PC-3 (cell line): Measurements from ENCODE around the gene ARHGEF4. TPM values are rescaled to one million over a fixed set of nuclear protein-coding genes. Genes with fewer than 3 reads are reported as not detected.

ENCODE experiments used
- ATAC-seq: fragments of 200-7000 bp; cut with Tn5 transposase; 2 replicates; pipeline ENCODE4 v1.9.1; 2020; ENCODE audit warnings: mild to moderate bottlenecking, moderate library complexity
- BruUV-seq: library from RNA; stranded (reverse); fragments of 400-500 nt; replicated peaks from 2 replicates; lab custom pipeline; 2021; lab: Mats Ljungman, UMichigan
- CTCF ChIA-PET: fragments of 300-600 bp; sonication (Branson Sonifier 250); formaldehyde crosslinking; loops from one replicate; lab custom pipeline; 2022; ENCODE audit warnings: antibody characterized with exemption; lab: Charles Lee
- POLR2A ChIA-PET: fragments of 300-600 bp; sonication (Branson Sonifier 250); formaldehyde crosslinking; loops from one replicate; lab custom pipeline; 2022; ENCODE audit warnings: antibody characterized with exemption; ENCODE audit not compliant: unreplicated experiment; lab: Charles Lee
- DNase-seq: peaks from one replicate; pipeline ENCODE4 v3.0.0-alpha.2; 2015
- H2AFZ ChIP-seq: fragments of 300-600 bp; sonication (generic); 2 replicates; pipeline ENCODE4 v1.6.0; 2016; ENCODE audit warnings: antibody characterized with exemption, low read length
- H3F3A ChIP-seq: fragments of 300-600 bp; sonication (generic); one replicate; pipeline ENCODE4 v1.6.0; 2017; ENCODE audit warnings: antibody characterized with exemption, low read length, control low read depth, mild to moderate bottlenecking; ENCODE audit not compliant: unreplicated experiment
- H3K27ac ChIP-seq: fragments of 300-600 bp; sonication (generic); 2 replicates; pipeline ENCODE4 v1.5.1; 2016; ENCODE audit warnings: mild to moderate bottlenecking, low read length
- H3K27me3 ChIP-seq: fragments of 300-600 bp; sonication (generic); 2 replicates; pipeline ENCODE4 v1.6.1; 2016; ENCODE audit warnings: low read length, mixed read lengths
- H3K36me3 ChIP-seq: fragments of 300-600 bp; sonication (generic); 2 replicates; pipeline ENCODE4 v1.6.1; 2016; ENCODE audit warnings: low read depth, mixed run types, low read length, mixed read lengths
- H3K4me1 ChIP-seq: fragments of 300-600 bp; sonication (generic); 2 replicates; pipeline ENCODE4 v1.5.1; 2016; ENCODE audit warnings: low read length; ENCODE audit not compliant: insufficient read depth
- H3K4me2 ChIP-seq: fragments of 300-600 bp; sonication (generic); 2 replicates; pipeline ENCODE4 v1.6.0; 2016; ENCODE audit warnings: low read length
- H3K4me3 ChIP-seq: fragments of 300-600 bp; sonication (generic); 2 replicates; pipeline ENCODE4 v1.5.1; 2016; ENCODE audit warnings: mild to moderate bottlenecking, low read length, mixed read lengths
- H3K79me2 ChIP-seq: fragments of 300-600 bp; sonication (generic); 2 replicates; pipeline ENCODE4 v1.6.1; 2017; ENCODE audit warnings: low read length, mixed read lengths
- H3K9ac ChIP-seq: fragments of 300-600 bp; sonication (generic); 2 replicates; pipeline ENCODE4 v1.6.0; 2016; ENCODE audit warnings: mild to moderate bottlenecking, low read length
- H3K9me2 ChIP-seq: fragments of 300-600 bp; sonication (generic); replicated peaks from 2 replicates; pipeline ENCODE4 v1.6.1; 2016; ENCODE audit warnings: mixed run types, low read length, mixed read lengths
- H3K9me3 ChIP-seq: fragments of 300-600 bp; sonication (generic); 2 replicates; pipeline ENCODE4 v1.6.1; 2016; ENCODE audit warnings: low read length, mixed read lengths
- H4K20me1 ChIP-seq: fragments of 300-600 bp; sonication (generic); 2 replicates; pipeline ENCODE4 v1.6.1; 2016; ENCODE audit warnings: low read length, mixed read lengths
- CTCF ChIP-seq: fragments of 300-600 bp; sonication (generic); conservative IDR thresholded peaks from 2 replicates; pipeline ENCODE4 v1.5.1; 2017; ENCODE audit warnings: antibody characterized with exemption, low read depth, mild to moderate bottlenecking, low read length
- EZH2 ChIP-seq: fragments of 300-600 bp; sonication (generic); IDR thresholded peaks from one replicate; pipeline ENCODE4 v1.6.1; 2017; ENCODE audit warnings: antibody characterized with exemption, mild to moderate bottlenecking, low read length; ENCODE audit not compliant: unreplicated experiment
- EZH2phosphoT487 ChIP-seq: fragments of 300-600 bp; sonication (generic); IDR thresholded peaks from 2 replicates; pipeline ENCODE4 v1.6.1; 2018; ENCODE audit warnings: mild to moderate bottlenecking, antibody characterized with exemption, low read length, borderline replicate concordance
- intact Hi-C: fragments of 100-400 bp; cut with micrococcal nuclease; formaldehyde crosslinking; loops from 2 replicates; pipeline ENCODE4 v1.9.0; 2023
- total RNA-seq: library from RNA; depleted of rRNA; stranded (reverse); fragments of >200 nt; gene quantifications from 2 replicates; pipeline ENCODE4 v1.2.3, GENCODE V29; 2014

Gene ARHGEF4
- total RNA-seq, 1 experiment from 2014 or later, result 21.5 TPM

GRCh38 chr2:130851624-130852382 is 15.1 kb downstream of the ARHGEF4 start:
- H3K27ac ChIP-seq, result no peak overlapping the region
- intact Hi-C loops, result no loop called here
- H2AFZ ChIP-seq, result no peak overlapping the region
- H3K4me1 ChIP-seq, result peaks cover 9% of the 10 kb centered on the region; the same call in 1 of the 2 replicates
- ChIA-PET POLR2A (no interaction called here), CTCF (no interaction called here)
- no peak overlapping the region for H3K9ac ChIP-seq
- H3F3A ChIP-seq, result no peaks in the 10 kb centered on the region
- no peaks in the 10 kb centered on the region for H3K9me3 ChIP-seq
- no peak overlapping the region for H3K4me3 ChIP-seq
- no TSS peak for BruUV-seq
- H3K27me3 ChIP-seq, result no peaks in the 10 kb centered on the region
- no peak overlapping the region for H3K4me2 ChIP-seq
- no peaks in the 10 kb centered on the region for H3K9me2 ChIP-seq
- TF ChIP-seq CTCF (peak; percentile 28; the same call in 1 of the 2 replicates), EZH2phosphoT487 (no peak), EZH2 (no peak)
- DNase-seq, result peak; percentile 53
- no peaks in the 10 kb centered on the region for H3K36me3 ChIP-seq
- ATAC-seq, result peak; percentile 35
- H4K20me1 ChIP-seq, result no peaks in the 10 kb centered on the region; the same call in 1 of the 2 replicates
- 0 out of 2 replicates have a peak, but pooled peaks cover 11% of the 10 kb centered on the region for H3K79me2 ChIP-seq

GRCh38 chr2:130852521-130853115 is 15.9 kb downstream of the ARHGEF4 start:
- Histone ChIP-seq H3K27me3 (no peaks in the 10 kb centered on the region), H3K4me1 (peaks cover 7% of the 10 kb centered on the region; the same call in 1 of the 2 replicates), H4K20me1 (no peaks in the 10 kb centered on the region; the same call in 1 of the 2 replicates), H2AFZ (no peak overlapping the region), H3K79me2 (0 out of 2 replicates have a peak, but pooled peaks cover 3% of the 10 kb centered on the region), H3K27ac (no peak overlapping the region), H3K9me2 (no peaks in the 10 kb centered on the region), H3K9ac (no peak overlapping the region), H3K36me3 (no peaks in the 10 kb centered on the region), H3F3A (no peaks in the 10 kb centered on the region), H3K4me2 (no peak overlapping the region), H3K9me3 (no peaks in the 10 kb centered on the region), H3K4me3 (no peak overlapping the region)
- intact Hi-C loops, result no loop called here
- DNase-seq (no peak), ATAC-seq (no peak)
- BruUV-seq, result no TSS peak
- TF ChIP-seq CTCF (no peak), EZH2phosphoT487 (no peak), EZH2 (no peak)
- ChIA-PET CTCF (no interaction called here), POLR2A (no interaction called here)

GRCh38 chr2:130853391-130853790 is 16.7 kb downstream of the ARHGEF4 start:
- Histone ChIP-seq H3K27me3 (no peaks in the 10 kb centered on the region), H3K4me1 (peaks cover 7% of the 10 kb centered on the region; the same call in 1 of the 2 replicates), H3K27ac (no peak overlapping the region), H3K9ac (no peak overlapping the region), H2AFZ (no peak overlapping the region), H3K36me3 (no peaks in the 10 kb centered on the region), H3K9me3 (no peaks in the 10 kb centered on the region), H3K4me3 (no peak overlapping the region), H4K20me1 (no peaks in the 10 kb centered on the region; the same call in 1 of the 2 replicates), H3K4me2 (no peak overlapping the region), H3K9me2 (no peaks in the 10 kb centered on the region), H3K79me2 (no peaks in the 10 kb centered on the region), H3F3A (no peaks in the 10 kb centered on the region)
- BruUV-seq, result no TSS peak
- intact Hi-C loops, result no loop called here
- DNase-seq (no peak), ATAC-seq (no peak)
- TF ChIP-seq CTCF (no peak), EZH2phosphoT487 (no peak), EZH2 (no peak)
- ChIA-PET POLR2A (no interaction called here), CTCF (no interaction called here)
